Duodenal mucosa (tissue), 2 donors: Measurements from ENCODE around the gene EML3.
"Not testable (repeated sequence)": the region's sequence is repeated elsewhere in the genome, so short reads cannot be mapped to it uniquely, and the experiment has no call there.

Experiments
- H3K27ac ChIP-seq: one replicate; pipeline ENCODE4 v1.7.0; 2013; ENCODE audit warnings: low read depth, low read length
- H3K27me3 ChIP-seq, 2 donors: one replicate each; pipeline ENCODE4 v1.7.0; 2013; ENCODE audit warnings: low read length in 2 of 2, control low read depth in 1 of 2; ENCODE audit not compliant: insufficient read depth in 2 of 2, control insufficient read depth in 1 of 2
- H3K36me3 ChIP-seq, 2 donors: one replicate each; pipeline ENCODE4 v1.7.0; 2013; ENCODE audit warnings: low read length in 2 of 2, control low read depth in 1 of 2; ENCODE audit not compliant: insufficient read depth in 2 of 2, control insufficient read depth in 1 of 2
- H3K4me1 ChIP-seq, 2 donors: one replicate each; pipeline ENCODE4 v1.7.0; 2013; ENCODE audit warnings: low read length in 2 of 2, control low read depth in 1 of 2; ENCODE audit not compliant: insufficient read depth in 2 of 2, control insufficient read depth in 1 of 2
- H3K4me3 ChIP-seq, 2 donors: one replicate each; pipeline ENCODE4 v1.7.0; 2013; ENCODE audit warnings: low read length in 2 of 2, low read depth in 1 of 2
- H3K9ac ChIP-seq, 2 donors: one replicate each; pipeline ENCODE4 v1.7.0; 2013; ENCODE audit warnings: low read length in 2 of 2, low read depth in 1 of 2
- H3K9me3 ChIP-seq, 2 donors: one replicate each; pipeline ENCODE4 v1.7.0; 2013; ENCODE audit warnings: low read length in 2 of 2, control low read depth in 1 of 2; ENCODE audit not compliant: control insufficient read depth in 1 of 2

Gene EML3

DNA sequence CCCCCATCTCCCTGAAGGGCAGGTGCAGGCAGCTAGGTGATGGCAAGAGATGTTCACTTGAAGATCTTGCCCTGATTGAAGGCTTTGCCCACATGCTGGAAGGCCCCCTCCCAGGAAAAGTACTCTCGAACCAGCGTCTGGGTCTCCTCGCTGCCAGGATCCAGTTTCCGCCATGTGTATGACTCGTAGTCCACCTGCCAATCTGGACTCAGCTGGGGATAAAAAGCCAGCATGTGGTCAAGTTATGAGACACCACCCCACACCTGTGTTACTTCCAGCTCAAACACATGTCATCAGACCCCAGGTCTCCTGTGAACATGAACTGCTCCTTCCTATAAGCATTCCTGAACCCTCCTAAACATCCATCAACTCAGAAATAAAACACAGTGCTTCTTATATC, 52.9 kb downstream of the EML3 start:
- not testable (repeated sequence) for H3K4me3 ChIP-seq, H3K9me3 ChIP-seq, H3K9ac ChIP-seq, H3K27ac ChIP-seq, H3K27me3 ChIP-seq
- Histone ChIP-seq H3K4me1 (peaks cover 37 to 55% of the 10 kb centered on the region in 2 donors), H3K36me3 (peaks cover 20 to 42% of the 10 kb centered on the region in 2 donors)

- Histone ChIP-seq H3K4me1 (peaks cover 42 to 60% of the 10 kb centered on the region in 2 donors), H3K27ac (no peak overlapping the region), H3K36me3 (peaks cover 20 to 42% of the 10 kb centered on the region in 2 donors), H3K9ac (no peak overlapping the region), H3K4me3 (no peak overlapping the region), H3K27me3 (no peaks in the 10 kb centered on the region), H3K9me3 (no peaks in the 10 kb centered on the region)
Observed at GRCh38 chr11:62559204-62559603, 53.4 kb downstream of the EML3 start.

DNA sequence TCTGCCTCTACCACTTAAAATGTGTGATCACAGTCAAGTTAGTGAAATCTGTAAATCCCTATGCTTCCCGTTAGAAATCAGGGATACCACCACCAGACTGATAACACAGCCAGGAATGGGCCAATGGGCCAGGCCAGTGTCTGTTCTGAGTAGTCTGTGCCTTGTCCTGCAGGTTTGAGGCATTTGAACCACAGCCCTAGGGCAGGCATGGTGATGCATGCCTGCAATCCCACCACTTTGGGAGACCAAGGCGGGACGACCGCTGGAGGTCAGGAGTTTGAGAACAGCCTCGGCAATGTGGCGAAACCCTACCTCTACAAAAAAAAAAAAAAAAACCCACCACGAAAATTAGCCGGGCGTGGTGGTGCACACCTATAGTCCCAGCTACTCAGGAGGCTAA, 53.9 kb downstream of the EML3 start:
- Histone ChIP-seq H3K9me3 (no peaks in the 10 kb centered on the region), H3K27ac (no peak overlapping the region), H3K36me3 (peaks cover 17 to 37% of the 10 kb centered on the region in 2 donors), H3K4me1 (peaks cover 47 to 65% of the 10 kb centered on the region in 2 donors), H3K4me3 (no peak overlapping the region), H3K27me3 (no peaks in the 10 kb centered on the region), H3K9ac (no peak overlapping the region)

- Histone ChIP-seq H3K27ac (peak overlapping the region; percentile 76), H3K9me3 (no peaks in the 10 kb centered on the region), H3K4me3 (peak overlapping the region; percentile 27 to 48), H3K27me3 (no peaks in the 10 kb centered on the region), H3K4me1 (peaks cover 63 to 81% of the 10 kb centered on the region in 2 donors), H3K9ac (peak overlapping the region; percentile 44 to 49), H3K36me3 (peaks cover 12 to 23% of the 10 kb centered on the region in 2 donors)
Observed at GRCh38 chr11:62556875-62557631, 55.5 kb downstream of the EML3 start.

DNA sequence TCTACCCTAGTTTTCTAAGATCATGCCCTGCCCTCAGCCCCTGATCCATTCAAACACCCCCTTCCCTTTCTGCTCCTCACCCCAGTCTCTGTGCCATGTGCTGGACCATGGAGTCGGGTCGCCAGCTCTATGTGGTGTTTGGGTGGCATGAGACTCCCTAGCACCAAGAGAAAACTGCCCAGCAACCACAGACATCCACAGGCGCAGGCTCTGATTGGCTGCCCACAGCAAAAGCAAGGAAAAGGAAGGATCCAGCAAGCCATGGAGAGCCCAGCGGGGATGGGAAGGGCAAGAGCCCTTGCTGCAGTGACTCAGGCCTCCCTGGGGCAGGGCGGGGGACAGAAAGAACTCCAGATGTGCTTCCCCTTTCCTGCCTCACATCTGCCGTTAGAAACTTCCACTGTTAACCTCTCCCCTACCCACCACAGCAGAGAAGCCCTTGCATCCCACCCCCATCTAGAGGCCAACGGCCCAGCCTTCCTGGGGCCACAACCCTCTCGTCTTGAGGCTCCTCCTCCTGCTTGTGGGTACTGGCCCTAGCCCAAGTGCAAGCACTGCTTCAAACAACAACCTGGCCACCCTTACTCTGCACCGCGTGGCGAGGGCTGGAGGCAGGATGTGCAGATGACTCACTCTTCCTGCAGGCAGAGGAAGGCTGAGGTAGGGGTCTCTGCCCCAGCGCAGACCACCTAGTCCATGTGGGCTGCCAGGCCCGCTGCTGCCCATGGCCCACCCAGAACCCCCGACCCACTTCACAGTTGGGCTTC, 56.3 kb downstream of the EML3 start:
- Histone ChIP-seq H3K9ac (peak overlapping the region; percentile 44 to 49), H3K4me3 (peak overlapping the region; percentile 27 to 48), H3K27ac (peak overlapping the region; percentile 76), H3K4me1 (peaks cover 71 to 88% of the 10 kb centered on the region in 2 donors), H3K27me3 (no peaks in the 10 kb centered on the region), H3K36me3 (peaks cover 12 to 19% of the 10 kb centered on the region in 2 donors), H3K9me3 (no peaks in the 10 kb centered on the region)

DNA sequence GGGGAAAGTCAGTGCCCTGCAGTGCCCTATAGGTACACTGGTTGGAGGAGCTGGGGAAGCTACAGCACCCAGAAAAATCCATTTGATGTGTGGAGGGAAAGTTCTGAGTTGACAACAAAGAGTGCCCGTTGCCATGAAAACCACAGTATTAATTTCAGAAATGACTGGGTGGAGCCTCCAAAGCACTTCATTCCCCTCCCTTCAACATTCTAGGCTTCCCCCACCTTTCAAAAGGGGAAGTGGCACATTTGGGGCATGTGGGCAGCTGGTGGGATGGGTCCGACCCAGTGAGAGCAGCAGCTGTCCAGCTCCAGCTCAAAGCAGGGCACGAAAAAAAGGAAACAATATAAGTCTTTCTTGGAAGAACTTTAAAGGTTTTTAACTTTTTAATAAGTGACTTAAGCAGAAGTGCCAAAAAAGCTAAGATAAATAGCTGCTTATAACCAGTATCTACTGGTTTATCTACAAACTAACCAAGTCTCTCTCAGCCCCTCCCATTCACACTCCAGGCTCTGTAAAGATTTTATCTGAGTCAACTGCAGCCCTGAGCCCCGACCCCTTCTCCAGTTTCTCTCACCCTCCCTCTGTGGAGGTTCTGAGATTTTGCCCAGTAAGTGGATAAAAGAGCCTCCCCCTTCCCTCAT, 57.0 kb downstream of the EML3 start:
- Histone ChIP-seq H3K27ac (peak overlapping the region; percentile 76), H3K4me3 (peak overlapping the region; percentile 27 to 48), H3K9me3 (no peaks in the 10 kb centered on the region), H3K36me3 (peaks cover 12 to 19% of the 10 kb centered on the region in 2 donors), H3K4me1 (peaks cover 68 to 88% of the 10 kb centered on the region in 2 donors), H3K9ac (peak overlapping the region; percentile 44 to 49), H3K27me3 (no peaks in the 10 kb centered on the region)

DNA sequence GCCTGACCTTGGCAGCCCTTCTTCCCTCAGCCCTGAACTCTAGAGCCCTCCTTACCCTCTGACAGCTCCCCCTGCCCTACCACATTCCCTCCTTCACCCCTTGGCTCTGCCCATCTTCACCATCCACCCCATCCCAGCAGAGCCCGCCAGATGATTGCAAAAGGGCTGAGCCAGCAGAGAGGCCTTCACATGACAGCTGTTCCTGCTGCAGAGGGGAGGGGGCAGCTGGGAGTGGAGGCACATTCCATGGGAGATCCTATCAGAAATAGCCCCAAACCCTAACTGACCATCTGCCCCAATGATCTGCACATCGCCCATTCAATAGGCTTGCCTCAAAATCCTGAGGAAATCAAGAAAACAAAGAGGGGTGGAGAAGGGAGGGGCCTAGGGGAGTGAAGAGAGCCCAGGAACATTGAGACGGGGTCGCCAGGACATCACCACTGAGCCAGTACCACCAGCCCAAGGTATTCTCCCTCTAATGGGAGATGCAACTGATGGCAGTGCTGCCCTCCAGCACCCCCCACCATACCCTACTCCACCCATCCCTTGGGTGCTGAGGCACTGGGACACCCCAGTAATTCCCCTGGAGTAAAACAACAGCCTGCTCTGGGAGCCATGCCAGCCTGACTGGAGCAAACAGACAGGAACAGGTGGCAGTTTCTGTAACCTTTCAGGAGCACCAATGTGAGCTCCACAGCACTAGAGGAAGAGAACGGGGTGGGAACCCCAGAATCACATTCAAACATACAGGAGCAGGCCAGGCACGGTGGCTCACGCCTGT, 58.0 kb downstream of the EML3 start:
- Histone ChIP-seq H3K27ac (peak overlapping the region; percentile 93), H3K36me3 (peaks cover 7 to 11% of the 10 kb centered on the region in 2 donors), H3K4me3 (no peak overlapping the region), H3K9me3 (no peaks in the 10 kb centered on the region), H3K4me1 (peaks cover 68 to 80% of the 10 kb centered on the region in 2 donors), H3K9ac (peak overlapping the region; percentile 55 to 79), H3K27me3 (no peaks in the 10 kb centered on the region)

GRCh38 chr11:62553839-62554361, 58.7 kb downstream of the EML3 start:
- Histone ChIP-seq H3K9ac (peak overlapping the region; percentile 55 to 79), H3K27me3 (no peaks in the 10 kb centered on the region), H3K9me3 (no peaks in the 10 kb centered on the region), H3K4me1 (peaks cover 70 to 81% of the 10 kb centered on the region in 2 donors), H3K4me3 (peak overlapping the region; percentile 53 to 61), H3K36me3 (peaks cover under 1 to 4% of the 10 kb centered on the region in 2 donors), H3K27ac (peak overlapping the region; percentile 93)

DNA sequence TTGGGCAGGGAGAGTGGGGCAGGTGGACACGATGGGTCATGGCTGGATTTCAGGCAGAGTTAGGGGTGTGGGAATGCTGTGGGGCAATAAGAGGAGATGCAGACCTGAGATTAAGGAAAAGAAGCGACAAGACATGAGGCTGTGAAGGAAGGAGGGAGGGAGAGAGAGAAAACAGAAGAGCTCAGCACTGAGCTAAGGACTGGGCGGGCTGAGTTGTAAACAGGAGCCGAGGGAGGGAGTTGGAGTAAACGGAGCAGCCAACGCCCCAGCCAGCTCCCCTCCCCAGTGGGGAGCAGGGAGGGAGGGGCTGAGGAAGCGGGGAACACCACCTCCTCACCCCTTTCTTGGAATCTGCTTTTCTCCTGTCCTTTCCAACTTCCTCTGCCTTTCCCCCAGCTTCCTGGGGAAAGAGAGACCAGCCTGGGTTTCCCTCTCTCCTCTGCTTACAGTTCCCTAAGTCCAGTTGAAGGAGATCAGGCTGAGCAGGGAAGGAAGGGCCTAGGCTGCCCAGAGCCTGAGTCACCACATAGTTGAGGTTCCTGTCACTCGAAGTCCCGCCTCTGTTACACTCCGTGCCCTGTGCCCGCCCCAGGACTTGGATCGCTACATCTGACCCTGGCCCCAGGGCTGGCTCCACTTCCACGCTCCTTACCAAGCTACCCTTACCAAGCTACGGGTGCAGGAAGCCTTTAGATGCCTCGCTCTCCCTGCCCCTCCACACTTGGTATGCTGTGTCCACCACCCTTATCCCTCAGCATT, 59.3 kb downstream of the EML3 start:
- Histone ChIP-seq H3K27ac (peak overlapping the region; percentile 93), H3K4me1 (peaks cover 74 to 80% of the 10 kb centered on the region in 2 donors), H3K36me3 (no peaks in the 10 kb centered on the region), H3K9me3 (no peaks in the 10 kb centered on the region), H3K4me3 (peak overlapping the region; percentile 53 to 61), H3K27me3 (no peaks in the 10 kb centered on the region), H3K9ac (peak overlapping the region; percentile 55 to 79)
